Measurements from ENCODE around the gene INTS1.

Gene INTS1

GRCh38 chr7:1502845-1503244, 1.3 kb downstream of the INTS1 start:
- FAIRE-seq, result no peak

- FAIRE-seq, result no peak
Observed at GRCh38 chr7:1501487-1502270, 2.5 kb downstream of the INTS1 start.

- no peak for FAIRE-seq
Observed at GRCh38 chr7:1500064-1500807, 4.0 kb downstream of the INTS1 start.

DNA sequence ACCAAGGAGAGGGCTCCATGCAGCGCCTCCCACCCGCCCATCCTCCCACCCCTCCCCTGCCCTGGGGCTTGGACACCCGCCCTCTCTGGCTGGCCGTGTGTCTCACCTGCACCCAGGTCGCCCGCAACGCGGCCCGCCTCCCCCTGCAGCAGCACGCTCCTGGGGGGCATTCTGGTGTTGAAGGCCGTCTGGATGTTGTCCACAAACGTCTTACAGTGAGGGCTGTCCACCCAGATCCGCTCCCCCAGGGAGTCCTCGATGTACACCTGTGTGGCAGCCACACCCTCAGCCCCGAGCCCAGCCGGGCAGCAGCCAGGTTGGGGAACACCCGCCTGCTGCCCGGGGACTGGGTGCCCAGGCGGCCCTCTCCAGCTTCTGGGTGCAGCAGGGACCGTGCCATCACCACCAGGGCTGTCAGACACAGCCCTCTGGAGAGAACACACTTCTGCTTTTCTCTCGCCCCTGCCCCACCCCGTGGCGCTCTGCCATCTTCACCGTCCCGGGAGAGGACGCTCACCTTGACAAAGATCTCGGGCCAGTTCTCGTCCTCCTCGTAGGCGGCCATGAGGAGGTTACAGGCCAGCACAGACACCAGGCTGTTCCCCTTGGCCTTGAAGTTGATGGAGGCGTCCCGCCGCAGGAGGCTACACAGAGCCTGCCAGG, 4.7 kb downstream of the INTS1 start:
- no peak for FAIRE-seq

- FAIRE-seq, result no peak
Observed at GRCh38 chr7:1498370-1499305, 5.6 kb downstream of the INTS1 start.

- no peak for FAIRE-seq
Observed at GRCh38 chr7:1497293-1497927, 6.8 kb downstream of the INTS1 start.

DNA sequence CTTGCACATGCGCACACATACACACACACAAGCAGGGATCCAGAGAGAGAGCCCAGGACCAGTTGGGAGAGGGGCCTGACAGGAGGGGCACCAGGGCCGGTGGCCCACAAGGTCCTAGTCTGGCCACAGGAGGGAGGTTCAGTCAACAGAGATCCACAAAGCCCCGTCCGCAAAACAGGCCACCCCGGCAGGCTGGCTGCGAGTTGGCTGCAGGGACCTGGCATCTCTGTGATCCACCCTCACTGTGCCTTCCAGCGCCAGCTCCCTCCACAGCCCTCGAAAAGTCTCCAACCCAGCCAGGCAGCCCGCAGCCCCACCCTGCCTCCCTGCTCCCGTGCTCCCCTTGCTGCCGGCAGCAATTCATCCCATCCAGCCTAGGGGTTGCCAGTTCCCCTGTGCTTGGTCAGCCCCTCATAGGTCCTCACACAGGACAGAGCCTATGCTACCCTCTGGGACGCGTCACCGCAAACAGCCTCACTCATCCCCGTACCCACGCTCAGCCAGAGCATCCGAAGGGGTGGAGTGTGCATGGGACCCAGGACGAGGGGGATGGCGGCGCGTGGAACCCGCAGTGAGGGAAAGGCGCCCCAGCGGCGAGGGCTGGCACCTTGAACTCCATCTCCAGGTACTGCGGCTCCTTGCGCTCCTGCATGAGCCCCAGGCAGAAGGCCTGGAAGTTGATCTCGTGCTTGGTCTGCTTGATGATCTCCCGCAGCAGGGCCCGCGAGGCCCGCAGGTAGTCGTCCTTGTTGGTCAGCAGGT, 7.5 kb downstream of the INTS1 start:
- no peak for FAIRE-seq

DNA sequence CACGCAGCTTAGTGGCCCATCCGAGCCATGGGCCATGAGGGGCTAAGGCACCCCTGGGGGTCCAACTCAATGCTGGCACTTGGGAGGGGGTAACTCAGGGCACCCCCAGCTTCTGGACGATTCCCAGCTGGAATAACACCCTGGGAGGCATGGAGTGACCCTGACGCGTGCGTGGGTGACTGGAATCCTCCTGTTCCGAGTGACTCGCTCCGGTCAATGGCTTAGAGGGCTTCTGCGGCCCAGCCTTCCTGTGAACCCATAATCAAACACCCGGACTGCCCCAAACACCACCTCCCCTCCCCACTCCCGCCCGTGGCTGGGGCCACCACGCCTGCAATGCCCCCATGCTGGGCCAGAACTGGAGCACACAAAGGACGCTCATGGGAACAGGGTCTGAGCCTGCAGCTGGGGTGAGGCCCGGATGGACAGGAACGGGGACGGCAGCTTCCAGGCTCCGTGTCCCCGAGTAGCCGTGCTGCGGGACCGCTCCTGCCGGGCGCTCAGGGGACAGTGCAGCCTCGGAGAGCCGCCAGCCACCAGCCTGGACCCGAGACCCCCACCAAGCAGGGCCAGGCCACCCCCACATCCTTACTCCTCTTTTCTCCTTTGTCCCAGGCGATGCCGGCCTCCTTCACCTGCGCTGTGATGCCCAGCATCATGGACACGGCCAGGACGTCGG, 8.5 kb downstream of the INTS1 start:
- FAIRE-seq, result no peak

DNA sequence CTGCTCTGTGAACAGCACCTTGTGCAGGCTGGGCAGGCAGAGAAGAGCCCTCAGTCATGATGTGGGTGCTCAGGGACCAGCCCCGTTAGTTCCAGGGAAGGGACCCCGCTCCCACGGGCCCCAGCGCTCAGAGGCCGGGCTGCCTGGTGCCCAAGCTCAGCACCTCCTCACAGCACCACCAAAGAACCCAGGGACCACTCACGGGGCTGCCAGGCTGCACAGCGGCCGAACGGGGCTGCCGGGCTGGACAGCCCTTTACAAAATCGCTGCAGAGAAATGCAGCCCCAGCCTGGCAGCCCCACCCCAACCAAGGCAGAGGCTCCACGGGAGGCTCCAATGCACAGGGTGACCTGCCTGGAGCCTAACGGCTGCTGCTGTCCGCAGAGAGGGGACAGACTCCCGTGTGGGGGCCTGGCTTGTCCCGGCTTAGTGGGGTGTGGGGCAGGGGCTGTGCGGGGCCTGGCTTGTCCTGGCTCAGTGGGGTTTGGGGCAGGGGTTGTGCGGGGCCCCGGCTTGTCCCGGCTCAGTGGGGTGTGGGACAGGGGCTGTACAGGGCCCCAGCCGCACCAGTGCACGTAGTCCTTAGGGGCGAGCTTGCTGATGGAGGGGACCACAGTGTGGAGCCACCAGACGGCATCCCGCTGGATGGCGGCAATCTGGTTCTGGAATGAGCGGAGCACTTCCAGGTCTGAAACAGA, 9.2 kb downstream of the INTS1 start:
- no peak for FAIRE-seq

DNA sequence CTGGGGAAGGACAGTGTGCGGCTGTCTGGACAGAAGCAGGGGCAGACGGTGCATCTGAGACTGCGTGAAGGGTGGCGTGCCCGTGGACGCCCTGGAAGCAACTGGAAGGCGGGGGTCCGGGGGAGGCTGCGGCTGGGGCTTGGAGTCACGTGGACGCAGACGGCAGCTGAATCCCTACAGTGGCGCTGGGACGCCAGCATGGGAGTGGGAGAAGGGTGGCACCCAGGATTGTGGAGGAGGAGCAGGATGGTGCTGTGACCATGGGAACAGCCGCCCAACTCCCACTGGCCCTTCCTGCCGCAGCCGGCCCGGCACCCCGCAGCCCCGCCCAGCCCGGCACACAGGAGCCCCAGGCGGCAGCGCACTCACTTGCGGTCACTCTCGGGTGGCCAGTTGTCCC, 9.7 kb downstream of the INTS1 start:
- no peak for FAIRE-seq

- FAIRE-seq, result no peak
Observed at GRCh38 chr7:1493571-1493970, 10.6 kb downstream of the INTS1 start.

- FAIRE-seq, result no peak
Observed at GRCh38 chr7:1493129-1493528, 11.1 kb downstream of the INTS1 start.

DNA sequence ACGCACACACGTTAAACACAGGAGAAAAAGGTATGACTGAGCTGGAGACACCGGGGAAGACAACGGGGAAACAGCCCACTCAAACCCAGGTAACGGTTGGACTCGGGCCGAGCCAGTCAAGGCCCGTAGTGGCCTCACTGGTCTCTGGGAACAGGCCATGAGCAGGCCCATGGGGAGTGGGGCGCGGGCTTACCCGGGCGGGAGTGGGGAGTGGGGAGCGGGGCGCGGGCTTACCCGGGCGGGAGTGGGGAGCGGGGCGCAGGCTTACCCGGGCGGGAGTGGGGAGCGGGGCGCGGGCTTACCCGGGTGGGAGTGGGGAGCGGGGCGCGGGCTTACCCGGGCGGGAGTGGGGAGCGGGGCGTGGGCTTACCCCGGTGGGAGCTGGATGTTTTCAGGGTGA, 11.5 kb downstream of the INTS1 start:
- no peak for FAIRE-seq

DNA sequence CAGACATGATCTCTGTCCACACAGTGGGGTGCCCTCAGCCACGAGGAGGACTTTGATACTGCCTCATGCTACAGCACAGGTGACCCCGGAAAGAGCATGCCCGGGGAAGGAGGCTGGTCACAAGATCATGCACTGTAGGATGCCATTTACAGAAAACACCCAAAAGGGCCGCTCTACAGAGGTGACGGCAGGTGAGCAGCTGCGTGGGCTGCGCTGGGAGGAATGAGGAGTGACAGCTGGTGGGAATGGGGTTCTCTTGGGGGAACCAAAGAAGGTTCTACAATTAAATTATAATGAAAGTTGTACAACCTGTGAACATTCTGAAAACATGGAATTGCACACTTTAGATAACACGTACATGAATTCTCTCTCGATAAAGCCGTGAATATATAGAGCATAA, 12.0 kb downstream of the INTS1 start:
- FAIRE-seq, result no peak

DNA sequence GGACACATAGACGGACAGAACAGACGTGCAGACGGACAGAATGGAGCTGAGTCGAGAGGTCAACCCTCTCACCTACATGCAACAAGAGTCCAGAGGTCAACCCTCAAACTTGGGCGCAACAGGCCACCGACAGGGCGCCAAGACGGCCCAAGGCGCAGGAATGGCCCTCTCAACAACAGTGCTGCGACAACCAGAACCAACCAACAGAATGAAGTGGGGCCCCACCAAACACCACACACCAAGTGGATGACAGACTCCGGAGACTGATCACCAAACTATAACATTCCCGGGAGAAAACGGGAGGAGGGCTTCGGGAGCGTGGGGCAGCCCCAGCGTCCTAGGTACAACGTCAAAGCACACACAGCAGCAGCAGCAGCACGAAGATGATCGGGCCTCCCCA, 13.4 kb downstream of the INTS1 start:
- no peak for FAIRE-seq

- no peak for FAIRE-seq
Observed at GRCh38 chr7:1489336-1489735, 14.9 kb downstream of the INTS1 start.

DNA sequence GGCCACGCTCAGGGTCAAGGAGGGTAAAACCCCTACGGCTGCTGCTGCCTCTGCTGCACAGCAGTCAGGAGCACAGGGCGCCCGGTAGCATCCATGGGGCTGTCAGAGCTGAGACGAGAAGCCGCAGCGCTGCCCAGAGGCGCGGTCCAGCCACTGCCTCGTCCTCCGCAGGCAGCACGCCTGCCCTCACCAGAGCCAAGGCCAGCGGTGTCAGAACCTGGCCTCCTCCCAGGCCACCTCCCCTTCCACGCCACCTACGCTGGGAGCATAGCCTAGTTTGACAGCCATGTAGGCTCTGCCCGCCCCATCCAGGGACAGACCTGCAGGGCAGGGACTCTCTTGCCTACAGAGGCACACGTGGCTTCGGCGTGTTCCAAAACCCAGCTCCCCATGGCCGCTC, 16.2 kb downstream of the INTS1 start:
- no peak for FAIRE-seq

GRCh38 chr7:1487466-1487865, 16.7 kb downstream of the INTS1 start:
- FAIRE-seq, result no peak

- no peak for FAIRE-seq
Observed at GRCh38 chr7:1486571-1486970, 17.6 kb downstream of the INTS1 start.

DNA sequence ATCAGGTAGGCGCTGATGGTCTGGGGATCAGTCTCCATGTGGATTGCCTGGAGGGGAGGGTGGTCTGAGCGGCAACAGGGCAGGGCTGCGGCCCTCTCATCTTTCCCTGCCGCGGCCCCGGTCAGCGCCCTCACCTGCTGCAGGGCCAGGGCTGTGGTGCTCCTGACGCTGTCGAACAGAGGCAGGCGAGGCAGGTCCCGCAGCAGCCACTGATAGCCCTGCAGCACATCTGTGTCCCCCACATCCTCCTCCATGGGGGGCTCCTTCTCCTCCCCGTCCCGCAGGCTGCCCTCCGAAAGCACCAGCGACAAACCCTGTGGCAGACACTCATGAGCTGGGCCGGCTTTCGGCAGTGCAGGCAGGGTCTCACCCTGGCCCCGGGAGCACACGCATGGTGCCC, 19.0 kb downstream of the INTS1 start:
- no peak for FAIRE-seq
